WERI-Rb-1 (cell line): Measurements from ENCODE around the gene OTOGL.
"Not testable (repeated sequence)": the region's sequence is repeated elsewhere in the genome, so short reads cannot be mapped to it uniquely, and the experiment has no call there.

Experiments used
- DNase-seq: peaks from one replicate; pipeline ENCODE4 v3.0.0-alpha.2; 2020
- H3K27ac ChIP-seq: fragments of 250-450 bp; sonication (Bioruptor Pico); 2 replicates; pipeline ENCODE4 v1.5.1; 2020; ENCODE audit warnings: mild to moderate bottlenecking, moderate library complexity
- H3K27me3 ChIP-seq: fragments of 250-450 bp; sonication (Bioruptor Pico); 2 replicates; pipeline ENCODE4 v1.5.1; 2021; ENCODE audit warnings: mild to moderate bottlenecking, low read depth, moderate library complexity; ENCODE audit not compliant: insufficient read depth, severe bottlenecking
- H3K36me3 ChIP-seq: fragments of 250-450 bp; sonication (Bioruptor Pico); 2 replicates; pipeline ENCODE4 v1.5.1; 2020; ENCODE audit warnings: mild to moderate bottlenecking, moderate library complexity
- H3K4me3 ChIP-seq: 2 replicates; pipeline ENCODE4 v1.5.1; 2011; ENCODE audit warnings: low read depth, mild to moderate bottlenecking, control low read depth, low read length
- H3K9me3 ChIP-seq: fragments of 250-450 bp; sonication (Bioruptor Pico); 2 replicates; pipeline ENCODE4 v1.5.1; 2021; ENCODE audit warnings: mild to moderate bottlenecking, moderate library complexity; ENCODE audit not compliant: severe bottlenecking
- CTCF ChIP-seq: IDR thresholded peaks from 2 replicates; pipeline ENCODE4 v1.5.1; 2011; ENCODE audit warnings: low read depth, mild to moderate bottlenecking, control low read depth, inconsistent platforms, low read length

Gene OTOGL

GRCh38 chr12:80208071-80208470 lies 108.7 kb downstream of the OTOGL start:
- Histone ChIP-seq H3K4me3 (no peak overlapping the region), H3K27ac (no peak overlapping the region), H3K9me3 (no peaks in the 10 kb centered on the region), H3K36me3 (no peaks in the 10 kb centered on the region), H3K27me3 (no peaks in the 10 kb centered on the region)
- DNase-seq, result no peak
- no peak for TF ChIP-seq CTCF

GRCh38 chr12:80211671-80212070 lies 112.3 kb downstream of the OTOGL start:
- Histone ChIP-seq H3K36me3 (no peaks in the 10 kb centered on the region), H3K27me3 (no peaks in the 10 kb centered on the region), H3K27ac (no peak overlapping the region), H3K4me3 (no peak overlapping the region), H3K9me3 (no peaks in the 10 kb centered on the region)
- no peak for DNase-seq
- no peak for TF ChIP-seq CTCF

- Histone ChIP-seq H3K36me3 (no peaks in the 10 kb centered on the region), H3K9me3 (no peaks in the 10 kb centered on the region), H3K27me3 (no peaks in the 10 kb centered on the region), H3K27ac (no peak overlapping the region), H3K4me3 (no peak overlapping the region)
- DNase-seq, result no peak
- no peak for TF ChIP-seq CTCF
Observed at GRCh38 chr12:80212938-80213645, 113.8 kb downstream of the OTOGL start.

- Histone ChIP-seq H3K27ac (no peak overlapping the region), H3K9me3 (no peaks in the 10 kb centered on the region), H3K36me3 (no peaks in the 10 kb centered on the region), H3K4me3 (no peak overlapping the region), H3K27me3 (no peaks in the 10 kb centered on the region)
- no peak for TF ChIP-seq CTCF
- DNase-seq, result no peak
Observed at GRCh38 chr12:80213871-80214270, 114.5 kb downstream of the OTOGL start.

- no peak for TF ChIP-seq CTCF
- DNase-seq, result peak; percentile 41
- H3K27ac ChIP-seq, result 0 out of 2 replicates have a peak overlapping the region, but pooled peaks have one; percentile 28
Observed at GRCh38 chr12:80217011-80217535, 117.7 kb downstream of the OTOGL start.

GRCh38 chr12:80218925-80219324 lies 119.6 kb downstream of the OTOGL start:
- not testable (repeated sequence) for H3K27me3 ChIP-seq, H3K27ac ChIP-seq, H3K9me3 ChIP-seq, DNase-seq, H3K4me3 ChIP-seq, H3K36me3 ChIP-seq

More at GRCh38 chr12:80217011-80217535, 117.7 kb downstream of the OTOGL start:
- H3K27me3 ChIP-seq, result no peaks in the 10 kb centered on the region
- no peaks in the 10 kb centered on the region for H3K36me3 ChIP-seq
- no peak overlapping the region for H3K4me3 ChIP-seq
- no peaks in the 10 kb centered on the region for H3K9me3 ChIP-seq
